WTC11 (cell line): Measurements from ENCODE around the gene CD70. TPM values are rescaled to one million over a fixed set of nuclear protein-coding genes. Genes with fewer than 3 reads are reported as not detected.

Experiments used
- ATAC-seq: fragments of 200-7000 bp; cut with Tn5 transposase; 2 replicates; pipeline ENCODE4 v1.10.0; 2021; ENCODE audit warnings: mild to moderate bottlenecking, moderate library complexity
- CTCF ChIA-PET: fragments of 300-600 bp; sonication (Branson Sonifier 250); formaldehyde crosslinking; loops from one replicate; lab custom pipeline; 2021; ENCODE audit warnings: antibody characterized with exemption; lab: Charles Lee
- POLR2A ChIA-PET: fragments of 350-600 bp; sonication (Branson Sonifier 250); formaldehyde crosslinking; loops from one replicate; lab custom pipeline; 2021; ENCODE audit warnings: antibody characterized with exemption; lab: Charles Lee
- DNase-seq: peaks from one replicate; pipeline ENCODE4 v3.0.0; 2021; ENCODE audit warnings: low spot score
- H3K27ac Mint-ChIP-seq: 2 replicates; pipeline ENCODE4 v1.8.0; 2021; ENCODE audit warnings: mixed read lengths
- H3K27me3 Mint-ChIP-seq: 2 replicates; pipeline ENCODE4 v1.8.0; 2021; ENCODE audit warnings: low read depth, mild to moderate bottlenecking, moderate library complexity, mixed read lengths
- H3K36me3 Mint-ChIP-seq: 2 replicates; pipeline ENCODE4 v1.8.0; 2021; ENCODE audit warnings: mixed read lengths
- H3K4me1 Mint-ChIP-seq: 2 replicates; pipeline ENCODE4 v1.8.0; 2022; ENCODE audit warnings: mixed read lengths
- H3K4me3 Mint-ChIP-seq: 2 replicates; pipeline ENCODE4 v1.8.0; 2021; ENCODE audit warnings: mild to moderate bottlenecking, moderate library complexity, mixed read lengths
- H3K9me3 Mint-ChIP-seq: 2 replicates; pipeline ENCODE4 v1.8.0; 2021; ENCODE audit warnings: mixed read lengths
- ESRRA ChIP-seq: sonication (generic); formaldehyde crosslinking; IDR thresholded peaks from 2 replicates; pipeline ENCODE4 v1.8.1; 2022; ENCODE audit warnings: mild to moderate bottlenecking, missing genetic modification reagents, borderline replicate concordance
- FOXJ3 ChIP-seq: sonication (generic); formaldehyde crosslinking; IDR thresholded peaks from 2 replicates; pipeline ENCODE4 v1.9.0; 2021; ENCODE audit warnings: missing genetic modification reagents, mild to moderate bottlenecking, borderline replicate concordance
- FOXK1 ChIP-seq: sonication (generic); formaldehyde crosslinking; IDR thresholded peaks from 2 replicates; pipeline ENCODE4 v1.8.0; 2022; ENCODE audit warnings: mild to moderate bottlenecking, moderate library complexity, missing genetic modification reagents
- GTF2I ChIP-seq: fragments of 250-450 bp; sonication (Bioruptor Pico); conservative IDR thresholded peaks from 2 replicates; pipeline ENCODE4 v1.4.0; 2021; ENCODE audit warnings: mild to moderate bottlenecking
- JAZF1 ChIP-seq: fragments of 250-450 bp; sonication (Bioruptor Pico); IDR thresholded peaks from 2 replicates; pipeline ENCODE4 v1.9.0; 2021; ENCODE audit warnings: moderate library complexity, mild to moderate bottlenecking, inconsistent platforms
- JUN ChIP-seq: sonication (generic); formaldehyde crosslinking; IDR thresholded peaks from 2 replicates; pipeline ENCODE4 v1.8.0; 2023; ENCODE audit warnings: mild to moderate bottlenecking, missing genetic modification reagents
- NFATC4 ChIP-seq: fragments of 250-450 bp; sonication (Bioruptor Pico); IDR thresholded peaks from 2 replicates; pipeline ENCODE4 v1.9.0; 2021; ENCODE audit warnings: mild to moderate bottlenecking
- NR1H2 ChIP-seq: sonication (generic); formaldehyde crosslinking; IDR thresholded peaks from 2 replicates; pipeline ENCODE4 v1.9.0; 2021; ENCODE audit warnings: mild to moderate bottlenecking, moderate library complexity, missing genetic modification reagents
- NR3C1 ChIP-seq: sonication (generic); formaldehyde crosslinking; conservative IDR thresholded peaks from 2 replicates; pipeline ENCODE4 v1.8.1; 2023; ENCODE audit warnings: low read depth, mild to moderate bottlenecking, missing genetic modification reagents
- SMAD4 ChIP-seq: sonication (generic); formaldehyde crosslinking; IDR thresholded peaks from 2 replicates; pipeline ENCODE4 v1.8.0; 2022; ENCODE audit warnings: mild to moderate bottlenecking, missing genetic modification reagents
- SP1 ChIP-seq: sonication (generic); formaldehyde crosslinking; conservative IDR thresholded peaks from 2 replicates; pipeline ENCODE4 v1.8.1; 2022; ENCODE audit warnings: missing genetic modification reagents
- ZNF219 ChIP-seq: sonication (generic); formaldehyde crosslinking; IDR thresholded peaks from 2 replicates; pipeline ENCODE4 v1.8.0; 2023; ENCODE audit warnings: missing genetic modification reagents, mild to moderate bottlenecking, borderline replicate concordance
- ZNF416 ChIP-seq: fragments of 250-450 bp; sonication (Bioruptor Pico); IDR thresholded peaks from 2 replicates; pipeline ENCODE4 v1.9.0; 2021; ENCODE audit warnings: mild to moderate bottlenecking, inconsistent platforms
- total RNA-seq: library from RNA; stranded (reverse); gene quantifications from 3 replicates; pipeline ENCODE4 v1.2.3, GENCODE V29; 2021
- TF ChIP-seq, protein P1 (sequence below): sonication (generic); formaldehyde crosslinking; IDR thresholded peaks from 2 replicates; pipeline ENCODE4 v1.8.1; 2023; ENCODE audit warnings: mild to moderate bottlenecking, moderate library complexity, missing genetic modification reagents
- TF ChIP-seq, protein P2 (sequence below): fragments of 250-450 bp; sonication (Bioruptor Pico); IDR thresholded peaks from 2 replicates; pipeline ENCODE4 v1.9.0; 2021; ENCODE audit warnings: mild to moderate bottlenecking, borderline replicate concordance
- TF ChIP-seq, protein P3 (sequence below): sonication (generic); formaldehyde crosslinking; IDR thresholded peaks from 2 replicates; pipeline ENCODE4 v1.8.0; 2023; ENCODE audit warnings: missing genetic modification reagents, mild to moderate bottlenecking, borderline replicate concordance
- TF ChIP-seq, protein P4 (sequence below): sonication (generic); formaldehyde crosslinking; IDR thresholded peaks from 2 replicates; pipeline ENCODE4 v1.8.0; 2022; ENCODE audit warnings: missing genetic modification reagents
- TF ChIP-seq, protein P5 (sequence below): sonication (generic); formaldehyde crosslinking; IDR thresholded peaks from 2 replicates; pipeline ENCODE4 v1.8.1; 2023; ENCODE audit warnings: mild to moderate bottlenecking, missing genetic modification reagents
- TF ChIP-seq, protein P6 (sequence below): fragments of 250-450 bp; sonication (Bioruptor Pico); IDR thresholded peaks from 2 replicates; pipeline ENCODE4 v1.8.0; 2021; ENCODE audit warnings: mild to moderate bottlenecking

CD70 gene
- total RNA-seq, 1 experiment from 2014 or later: 2.1 TPM

DNA sequence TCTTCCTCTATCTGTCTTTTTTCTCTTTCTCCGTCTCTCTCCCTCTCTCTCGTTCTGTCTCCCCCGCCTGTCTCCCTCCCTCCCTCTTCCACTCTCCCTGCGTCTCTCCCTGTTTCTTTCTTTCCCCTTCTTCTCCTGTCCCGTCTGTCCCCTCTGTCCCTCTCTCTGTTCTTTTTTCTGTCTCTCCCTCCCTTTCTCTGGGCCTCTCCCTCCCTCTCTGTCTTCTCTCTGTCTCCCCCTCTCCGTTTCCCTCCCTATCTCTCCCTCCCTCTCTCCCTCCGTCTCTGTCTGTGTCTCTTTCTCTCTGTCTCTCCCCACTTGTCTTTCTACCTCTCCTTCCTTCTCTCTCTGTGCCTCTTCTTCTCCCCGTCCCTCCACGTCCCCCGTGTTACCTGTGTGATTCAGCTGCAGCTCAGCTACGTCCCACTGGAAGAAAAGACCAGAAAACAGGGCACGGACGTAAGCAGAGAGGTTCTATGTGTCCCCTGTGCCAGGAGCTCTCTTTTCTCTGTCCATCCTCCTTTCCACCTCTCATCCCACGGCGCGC, 1.2 kb downstream of the CD70 start:
- CTCF ChIA-PET: interaction anchor here (0.5 kb wide), 1 partner anchor 233 kb away, joined by 3 read pairs; no protein-coding TSS in a partner anchor
- H3K36me3 Mint-ChIP-seq: no peaks in the 10 kb centered on the region
- ATAC-seq: no peak
- no peak overlapping the region for H3K27ac Mint-ChIP-seq
- peak overlapping the region; percentile 73 for H3K4me3 Mint-ChIP-seq
- POLR2A ChIA-PET: interaction anchor here (1.0 kb wide), 1 partner anchor 38 kb away, joined by 3 read pairs; no protein-coding TSS in a partner anchor
- H3K27me3 Mint-ChIP-seq: peaks cover 95% of the 10 kb centered on the region
- no peak for DNase-seq
- peaks cover 36% of the 10 kb centered on the region for H3K4me1 Mint-ChIP-seq
- no peaks in the 10 kb centered on the region for H3K9me3 Mint-ChIP-seq
- TF ChIP-seq, protein P1, sequence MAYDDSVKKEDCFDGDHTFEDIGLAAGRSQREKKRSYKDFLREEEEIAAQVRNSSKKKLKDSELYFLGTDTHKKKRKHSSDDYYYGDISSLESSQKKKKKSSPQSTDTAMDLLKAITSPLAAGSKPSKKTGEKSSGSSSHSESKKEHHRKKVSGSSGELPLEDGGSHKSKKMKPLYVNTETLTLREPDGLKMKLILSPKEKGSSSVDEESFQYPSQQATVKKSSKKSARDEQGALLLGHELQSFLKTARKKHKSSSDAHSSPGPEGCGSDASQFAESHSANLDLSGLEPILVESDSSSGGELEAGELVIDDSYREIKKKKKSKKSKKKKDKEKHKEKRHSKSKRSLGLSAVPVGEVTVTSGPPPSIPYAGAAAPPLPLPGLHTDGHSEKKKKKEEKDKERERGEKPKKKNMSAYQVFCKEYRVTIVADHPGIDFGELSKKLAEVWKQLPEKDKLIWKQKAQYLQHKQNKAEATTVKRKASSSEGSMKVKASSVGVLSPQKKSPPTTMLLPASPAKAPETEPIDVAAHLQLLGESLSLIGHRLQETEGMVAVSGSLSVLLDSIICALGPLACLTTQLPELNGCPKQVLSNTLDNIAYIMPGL (CRISPR knock-in tag): no peak
- TF ChIP-seq, protein P2, sequence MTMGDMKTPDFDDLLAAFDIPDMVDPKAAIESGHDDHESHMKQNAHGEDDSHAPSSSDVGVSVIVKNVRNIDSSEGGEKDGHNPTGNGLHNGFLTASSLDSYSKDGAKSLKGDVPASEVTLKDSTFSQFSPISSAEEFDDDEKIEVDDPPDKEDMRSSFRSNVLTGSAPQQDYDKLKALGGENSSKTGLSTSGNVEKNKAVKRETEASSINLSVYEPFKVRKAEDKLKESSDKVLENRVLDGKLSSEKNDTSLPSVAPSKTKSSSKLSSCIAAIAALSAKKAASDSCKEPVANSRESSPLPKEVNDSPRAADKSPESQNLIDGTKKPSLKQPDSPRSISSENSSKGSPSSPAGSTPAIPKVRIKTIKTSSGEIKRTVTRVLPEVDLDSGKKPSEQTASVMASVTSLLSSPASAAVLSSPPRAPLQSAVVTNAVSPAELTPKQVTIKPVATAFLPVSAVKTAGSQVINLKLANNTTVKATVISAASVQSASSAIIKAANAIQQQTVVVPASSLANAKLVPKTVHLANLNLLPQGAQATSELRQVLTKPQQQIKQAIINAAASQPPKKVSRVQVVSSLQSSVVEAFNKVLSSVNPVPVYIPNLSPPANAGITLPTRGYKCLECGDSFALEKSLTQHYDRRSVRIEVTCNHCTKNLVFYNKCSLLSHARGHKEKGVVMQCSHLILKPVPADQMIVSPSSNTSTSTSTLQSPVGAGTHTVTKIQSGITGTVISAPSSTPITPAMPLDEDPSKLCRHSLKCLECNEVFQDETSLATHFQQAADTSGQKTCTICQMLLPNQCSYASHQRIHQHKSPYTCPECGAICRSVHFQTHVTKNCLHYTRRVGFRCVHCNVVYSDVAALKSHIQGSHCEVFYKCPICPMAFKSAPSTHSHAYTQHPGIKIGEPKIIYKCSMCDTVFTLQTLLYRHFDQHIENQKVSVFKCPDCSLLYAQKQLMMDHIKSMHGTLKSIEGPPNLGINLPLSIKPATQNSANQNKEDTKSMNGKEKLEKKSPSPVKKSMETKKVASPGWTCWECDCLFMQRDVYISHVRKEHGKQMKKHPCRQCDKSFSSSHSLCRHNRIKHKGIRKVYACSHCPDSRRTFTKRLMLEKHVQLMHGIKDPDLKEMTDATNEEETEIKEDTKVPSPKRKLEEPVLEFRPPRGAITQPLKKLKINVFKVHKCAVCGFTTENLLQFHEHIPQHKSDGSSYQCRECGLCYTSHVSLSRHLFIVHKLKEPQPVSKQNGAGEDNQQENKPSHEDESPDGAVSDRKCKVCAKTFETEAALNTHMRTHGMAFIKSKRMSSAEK (CRISPR knock-in tag): no peak
- TF ChIP-seq, protein P3, sequence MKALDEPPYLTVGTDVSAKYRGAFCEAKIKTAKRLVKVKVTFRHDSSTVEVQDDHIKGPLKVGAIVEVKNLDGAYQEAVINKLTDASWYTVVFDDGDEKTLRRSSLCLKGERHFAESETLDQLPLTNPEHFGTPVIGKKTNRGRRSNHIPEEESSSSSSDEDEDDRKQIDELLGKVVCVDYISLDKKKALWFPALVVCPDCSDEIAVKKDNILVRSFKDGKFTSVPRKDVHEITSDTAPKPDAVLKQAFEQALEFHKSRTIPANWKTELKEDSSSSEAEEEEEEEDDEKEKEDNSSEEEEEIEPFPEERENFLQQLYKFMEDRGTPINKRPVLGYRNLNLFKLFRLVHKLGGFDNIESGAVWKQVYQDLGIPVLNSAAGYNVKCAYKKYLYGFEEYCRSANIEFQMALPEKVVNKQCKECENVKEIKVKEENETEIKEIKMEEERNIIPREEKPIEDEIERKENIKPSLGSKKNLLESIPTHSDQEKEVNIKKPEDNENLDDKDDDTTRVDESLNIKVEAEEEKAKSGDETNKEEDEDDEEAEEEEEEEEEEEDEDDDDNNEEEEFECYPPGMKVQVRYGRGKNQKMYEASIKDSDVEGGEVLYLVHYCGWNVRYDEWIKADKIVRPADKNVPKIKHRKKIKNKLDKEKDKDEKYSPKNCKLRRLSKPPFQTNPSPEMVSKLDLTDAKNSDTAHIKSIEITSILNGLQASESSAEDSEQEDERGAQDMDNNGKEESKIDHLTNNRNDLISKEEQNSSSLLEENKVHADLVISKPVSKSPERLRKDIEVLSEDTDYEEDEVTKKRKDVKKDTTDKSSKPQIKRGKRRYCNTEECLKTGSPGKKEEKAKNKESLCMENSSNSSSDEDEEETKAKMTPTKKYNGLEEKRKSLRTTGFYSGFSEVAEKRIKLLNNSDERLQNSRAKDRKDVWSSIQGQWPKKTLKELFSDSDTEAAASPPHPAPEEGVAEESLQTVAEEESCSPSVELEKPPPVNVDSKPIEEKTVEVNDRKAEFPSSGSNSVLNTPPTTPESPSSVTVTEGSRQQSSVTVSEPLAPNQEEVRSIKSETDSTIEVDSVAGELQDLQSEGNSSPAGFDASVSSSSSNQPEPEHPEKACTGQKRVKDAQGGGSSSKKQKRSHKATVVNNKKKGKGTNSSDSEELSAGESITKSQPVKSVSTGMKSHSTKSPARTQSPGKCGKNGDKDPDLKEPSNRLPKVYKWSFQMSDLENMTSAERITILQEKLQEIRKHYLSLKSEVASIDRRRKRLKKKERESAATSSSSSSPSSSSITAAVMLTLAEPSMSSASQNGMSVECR (CRISPR knock-in tag): no peak
- TF ChIP-seq GTF2I (no peak), FOXK1 (CRISPR knock-in tag) (no peak), ESRRA (CRISPR knock-in tag) (no peak), NR3C1 (CRISPR knock-in tag) (no peak), ZNF416 (CRISPR knock-in tag) (no peak), NR1H2 (CRISPR knock-in tag) (no peak), FOXJ3 (no peak), JAZF1 (no peak), NFATC4 (CRISPR knock-in tag) (no peak), JUN (CRISPR knock-in tag) (no peak), SMAD4 (CRISPR knock-in tag) (no peak), ZNF219 (CRISPR knock-in tag) (no peak), SP1 (CRISPR knock-in tag) (no peak)
- TF ChIP-seq, protein P4, sequence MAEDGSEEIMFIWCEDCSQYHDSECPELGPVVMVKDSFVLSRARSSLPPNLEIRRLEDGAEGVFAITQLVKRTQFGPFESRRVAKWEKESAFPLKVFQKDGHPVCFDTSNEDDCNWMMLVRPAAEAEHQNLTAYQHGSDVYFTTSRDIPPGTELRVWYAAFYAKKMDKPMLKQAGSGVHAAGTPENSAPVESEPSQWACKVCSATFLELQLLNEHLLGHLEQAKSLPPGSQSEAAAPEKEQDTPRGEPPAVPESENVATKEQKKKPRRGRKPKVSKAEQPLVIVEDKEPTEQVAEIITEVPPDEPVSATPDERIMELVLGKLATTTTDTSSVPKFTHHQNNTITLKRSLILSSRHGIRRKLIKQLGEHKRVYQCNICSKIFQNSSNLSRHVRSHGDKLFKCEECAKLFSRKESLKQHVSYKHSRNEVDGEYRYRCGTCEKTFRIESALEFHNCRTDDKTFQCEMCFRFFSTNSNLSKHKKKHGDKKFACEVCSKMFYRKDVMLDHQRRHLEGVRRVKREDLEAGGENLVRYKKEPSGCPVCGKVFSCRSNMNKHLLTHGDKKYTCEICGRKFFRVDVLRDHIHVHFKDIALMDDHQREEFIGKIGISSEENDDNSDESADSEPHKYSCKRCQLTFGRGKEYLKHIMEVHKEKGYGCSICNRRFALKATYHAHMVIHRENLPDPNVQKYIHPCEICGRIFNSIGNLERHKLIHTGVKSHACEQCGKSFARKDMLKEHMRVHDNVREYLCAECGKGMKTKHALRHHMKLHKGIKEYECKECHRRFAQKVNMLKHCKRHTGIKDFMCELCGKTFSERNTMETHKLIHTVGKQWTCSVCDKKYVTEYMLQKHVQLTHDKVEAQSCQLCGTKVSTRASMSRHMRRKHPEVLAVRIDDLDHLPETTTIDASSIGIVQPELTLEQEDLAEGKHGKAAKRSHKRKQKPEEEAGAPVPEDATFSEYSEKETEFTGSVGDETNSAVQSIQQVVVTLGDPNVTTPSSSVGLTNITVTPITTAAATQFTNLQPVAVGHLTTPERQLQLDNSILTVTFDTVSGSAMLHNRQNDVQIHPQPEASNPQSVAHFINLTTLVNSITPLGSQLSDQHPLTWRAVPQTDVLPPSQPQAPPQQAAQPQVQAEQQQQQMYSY (CRISPR knock-in tag): no peak
- TF ChIP-seq, protein P5, sequence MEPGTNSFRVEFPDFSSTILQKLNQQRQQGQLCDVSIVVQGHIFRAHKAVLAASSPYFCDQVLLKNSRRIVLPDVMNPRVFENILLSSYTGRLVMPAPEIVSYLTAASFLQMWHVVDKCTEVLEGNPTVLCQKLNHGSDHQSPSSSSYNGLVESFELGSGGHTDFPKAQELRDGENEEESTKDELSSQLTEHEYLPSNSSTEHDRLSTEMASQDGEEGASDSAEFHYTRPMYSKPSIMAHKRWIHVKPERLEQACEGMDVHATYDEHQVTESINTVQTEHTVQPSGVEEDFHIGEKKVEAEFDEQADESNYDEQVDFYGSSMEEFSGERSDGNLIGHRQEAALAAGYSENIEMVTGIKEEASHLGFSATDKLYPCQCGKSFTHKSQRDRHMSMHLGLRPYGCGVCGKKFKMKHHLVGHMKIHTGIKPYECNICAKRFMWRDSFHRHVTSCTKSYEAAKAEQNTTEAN (CRISPR knock-in tag): no peak
- TF ChIP-seq, protein P6, sequence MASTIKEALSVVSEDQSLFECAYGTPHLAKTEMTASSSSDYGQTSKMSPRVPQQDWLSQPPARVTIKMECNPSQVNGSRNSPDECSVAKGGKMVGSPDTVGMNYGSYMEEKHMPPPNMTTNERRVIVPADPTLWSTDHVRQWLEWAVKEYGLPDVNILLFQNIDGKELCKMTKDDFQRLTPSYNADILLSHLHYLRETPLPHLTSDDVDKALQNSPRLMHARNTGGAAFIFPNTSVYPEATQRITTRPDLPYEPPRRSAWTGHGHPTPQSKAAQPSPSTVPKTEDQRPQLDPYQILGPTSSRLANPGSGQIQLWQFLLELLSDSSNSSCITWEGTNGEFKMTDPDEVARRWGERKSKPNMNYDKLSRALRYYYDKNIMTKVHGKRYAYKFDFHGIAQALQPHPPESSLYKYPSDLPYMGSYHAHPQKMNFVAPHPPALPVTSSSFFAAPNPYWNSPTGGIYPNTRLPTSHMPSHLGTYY (CRISPR knock-in tag): no peak
